ENCODE data around the gene CHGA. TPM values are rescaled to one million over a fixed set of nuclear protein-coding genes. Genes with fewer than 3 reads are reported as not detected.

The CHGA gene
- total and polyA plus RNA-seq, 2 of the 8 experiments (the other 6 are each of a cell fraction or from before 2014, with no cell fraction given) = 17.5 to 28.2 TPM

DNA sequence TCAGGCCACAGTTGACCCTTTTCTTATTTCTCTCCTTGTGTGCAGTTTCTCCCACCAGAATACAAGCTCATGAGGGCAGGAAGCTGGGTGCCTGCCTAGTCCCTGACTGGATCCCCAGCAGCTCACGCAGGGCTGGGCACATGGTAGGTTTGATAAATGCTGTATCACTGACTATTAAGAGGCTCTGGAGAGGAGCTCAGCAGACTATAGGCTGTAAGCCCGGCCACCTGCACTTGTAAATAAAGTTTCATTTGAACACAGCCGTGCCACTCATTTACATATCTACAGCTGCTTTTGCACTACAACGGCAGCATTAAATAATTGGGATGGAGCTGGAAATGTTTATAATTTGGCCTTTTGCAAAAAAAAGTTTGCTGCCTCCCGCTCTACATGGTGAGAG lies 32.0 kb downstream of the CHGA start (continued):
- no peak for TF ChIP-seq PHF8 (conservative IDR thresholded peaks at IDR 0.05; ENCODE audit: low read depth, low read length)
- no peak for TF ChIP-seq EZH2 (IDR thresholded peaks at IDR 0.05; ENCODE audit: low read depth, low read length, severe bottlenecking)

Measured in H1 (cell line).